HCT116 (cell line): ENCODE measurements around the gene AURKA. TPM values are rescaled to one million over a fixed set of nuclear protein-coding genes. Genes with fewer than 3 reads are reported as not detected.

Experiments
- ATAC-seq: fragments of 200-7000 bp; cut with Tn5 transposase; 2 replicates; pipeline ENCODE4 v1.9.1; 2020; ENCODE audit warnings: mild to moderate bottlenecking, moderate library complexity
- BruUV-seq: library from RNA; stranded (reverse); fragments of 400-500 nt; replicated peaks from 2 replicates; lab custom pipeline; 2021; lab: Mats Ljungman, UMichigan
- CTCF ChIA-PET: fragments of 300-600 bp; sonication (Branson Sonifier 250); formaldehyde crosslinking; loops from one replicate; lab custom pipeline; 2021; ENCODE audit warnings: antibody characterized with exemption; lab: Charles Lee
- POLR2A ChIA-PET: fragments of 300-600, 350-600 bp; sonication (Branson Sonifier 250); formaldehyde crosslinking; loops from one replicate; lab custom pipeline; 2021; ENCODE audit warnings: antibody characterized with exemption; lab: Charles Lee
- RAD21 ChIA-PET, 2 experiments: fragments of 300-600 bp; sonication (Branson Sonifier 250); formaldehyde crosslinking; loops; one replicate each; lab custom pipeline; 2023; ENCODE audit warnings: low total read pairs in 2 of 2; ENCODE audit not compliant: uncharacterized antibody in 2 of 2, unreplicated experiment in 2 of 2, low non-redundant PET in 1 of 2; lab: Charles Lee
- DNase-seq: peaks from one replicate; pipeline ENCODE4 v3.0.0-alpha.2; 2010; ENCODE audit warnings: low read depth, low spot score
- H2AFZ ChIP-seq: fragments of 200-600 bp; shearing (Covaris generic), sonication (generic); 2 replicates; pipeline ENCODE4 v1.6.1; 2017; ENCODE audit warnings: low read depth, mixed run types, mixed read lengths, antibody characterized with exemption, low read length; ENCODE audit not compliant: poor library complexity, severe bottlenecking
- H3K27ac ChIP-seq: 2 replicates; pipeline ENCODE4 v1.5.1; 2012; ENCODE audit warnings: low read depth, low read length
- H3K27me3 ChIP-seq: fragments of 200-600 bp; sonication (generic); 2 replicates; pipeline ENCODE4 v1.6.1; 2016; ENCODE audit warnings: mixed run types, low read length, mixed read lengths; ENCODE audit not compliant: insufficient read depth
- H3K36me3 ChIP-seq, 2 experiments: fragments of 200-500 bp in 1 of 2; fragments of 200-600 bp in 1 of 2; sonication (Bioruptor generic) in 1 of 2; sonication (generic) in 1 of 2; 2 replicates each; pipeline versions ENCODE4 v1.5.1 to v1.6.1; 2014 to 2016; ENCODE audit warnings: low read length in 2 of 2, inconsistent platforms in 1 of 2, mixed read lengths in 1 of 2, mixed run types in 1 of 2; ENCODE audit not compliant: insufficient read depth in 2 of 2, control insufficient read depth in 1 of 2
- H3K4me1 ChIP-seq, 2 experiments: fragments of 200-600 bp in 1 of 2; sonication (generic) in 1 of 2; 2 replicates each; pipeline versions ENCODE4 v1.5.1 to v1.6.1; 2012 to 2017; ENCODE audit warnings: low read length in 2 of 2, inconsistent platforms in 1 of 2, mild to moderate bottlenecking in 1 of 2, mixed read lengths in 1 of 2, mixed run types in 1 of 2, moderate library complexity in 1 of 2; ENCODE audit not compliant: insufficient read depth in 2 of 2, control insufficient read depth in 1 of 2
- H3K4me2 ChIP-seq: fragments of 200-600 bp; sonication (generic); 2 replicates; pipeline ENCODE4 v1.6.1; 2017; ENCODE audit warnings: mixed run types, low read length, mixed read lengths
- H3K4me3 ChIP-seq, 2 experiments: fragments of 200-600 bp in 1 of 2; sonication (generic) in 1 of 2; replicated peaks in 1 of 2; 2 replicates each; pipeline ENCODE4 v1.5.1; 2011 to 2016; ENCODE audit warnings: low read length in 2 of 2, control low read depth in 1 of 2, low read depth in 1 of 2, mild to moderate bottlenecking in 1 of 2, mixed read lengths in 1 of 2, mixed run types in 1 of 2
- H3K79me2 ChIP-seq: fragments of 200-600 bp; sonication (generic); 2 replicates; pipeline ENCODE4 v1.6.1; 2017; ENCODE audit warnings: mild to moderate bottlenecking, mixed run types, low read length, moderate library complexity, mixed read lengths; ENCODE audit not compliant: insufficient read depth
- H3K9ac ChIP-seq: fragments of 200-600 bp; sonication (generic); 2 replicates; pipeline ENCODE4 v1.6.1; 2016; ENCODE audit warnings: low read length, mixed read lengths
- H3K9me2 ChIP-seq: fragments of 200-600 bp; sonication (generic), shearing (Covaris generic); 2 replicates; pipeline ENCODE4 v1.6.1; 2017; ENCODE audit warnings: mixed run types, mild to moderate bottlenecking, moderate library complexity; ENCODE audit not compliant: insufficient read depth
- H3K9me3 ChIP-seq, 2 experiments: fragments of 200-500 bp in 1 of 2; fragments of 200-600 bp in 1 of 2; sonication (Bioruptor generic) in 1 of 2; sonication (generic) in 1 of 2; 2 replicates each; pipeline ENCODE4 v1.6.1; 2014 to 2017; ENCODE audit warnings: low read length in 2 of 2, mixed read lengths in 2 of 2, inconsistent platforms in 1 of 2, low read depth in 1 of 2, mild to moderate bottlenecking in 1 of 2, mixed run types in 1 of 2, moderate library complexity in 1 of 2; ENCODE audit not compliant: control insufficient read depth in 1 of 2, insufficient read depth in 1 of 2
- H4K20me1 ChIP-seq: fragments of 200-600 bp; sonication (generic), shearing (Covaris generic); 2 replicates; pipeline ENCODE4 v1.6.1; 2017; ENCODE audit warnings: mixed run types, mild to moderate bottlenecking, moderate library complexity; ENCODE audit not compliant: insufficient read depth
- ATF3 ChIP-seq: IDR thresholded peaks from 2 replicates; pipeline ENCODE4 v1.6.1; 2012
- CBX3 ChIP-seq: IDR thresholded peaks from 2 replicates; pipeline ENCODE4 v1.6.1; 2012; ENCODE audit warnings: low read depth
- CEBPB ChIP-seq: IDR thresholded peaks from 2 replicates; pipeline ENCODE4 v1.6.1; 2012; ENCODE audit warnings: low read depth
- EGR1 ChIP-seq: IDR thresholded peaks from 2 replicates; pipeline ENCODE4 v1.6.1; 2012; ENCODE audit warnings: low read depth
- EZH2 ChIP-seq: fragments of 200-600 bp; sonication (generic); IDR thresholded peaks from 2 replicates; pipeline ENCODE4 v1.6.1; 2017; ENCODE audit warnings: antibody characterized with exemption, mixed run types
- EZH2phosphoT487 ChIP-seq: fragments of 200-600 bp; IDR thresholded peaks from 2 replicates; pipeline ENCODE4 v1.6.1; 2018; ENCODE audit warnings: antibody characterized with exemption, borderline replicate concordance
- FOSL1 ChIP-seq: IDR thresholded peaks from 2 replicates; pipeline ENCODE4 v1.6.1; 2012; ENCODE audit warnings: low read depth
- JUND ChIP-seq: IDR thresholded peaks from 2 replicates; pipeline ENCODE4 v1.6.1; 2012
- POLR2A ChIP-seq: IDR thresholded peaks from 2 replicates; pipeline ENCODE4 v1.7.0; 2011; ENCODE audit warnings: borderline replicate concordance; ENCODE audit not compliant: insufficient read depth, insufficient read length; ENCODE audit errors: extremely low read depth
- POLR2AphosphoS5 ChIP-seq: IDR thresholded peaks from 2 replicates; pipeline ENCODE4 v1.6.1; 2011; ENCODE audit warnings: mild to moderate bottlenecking, low read depth, low read length, moderate library complexity
- RAD21 ChIP-seq: IDR thresholded peaks from 2 replicates; pipeline ENCODE4 v1.6.1; 2012; ENCODE audit warnings: low read depth, mild to moderate bottlenecking
- SIN3A ChIP-seq: IDR thresholded peaks from 2 replicates; pipeline ENCODE4 v1.6.1; 2012; ENCODE audit warnings: low read depth
- SP1 ChIP-seq: IDR thresholded peaks from 2 replicates; pipeline ENCODE4 v1.6.1; 2012; ENCODE audit warnings: low read depth
- SRF ChIP-seq: IDR thresholded peaks from 2 replicates; pipeline ENCODE4 v1.6.1; 2012; ENCODE audit warnings: low read depth
- YY1 ChIP-seq: IDR thresholded peaks from 2 replicates; pipeline ENCODE4 v1.6.1; 2011; ENCODE audit warnings: low read length, low read depth, moderate library complexity, mild to moderate bottlenecking; ENCODE audit not compliant: insufficient replicate concordance; ENCODE audit errors: extremely low read depth
- ZFX ChIP-seq: fragments of 450-650 bp; IDR thresholded peaks from 2 replicates; pipeline ENCODE4 v1.6.1; 2017
- ZNF274 ChIP-seq: fragments of 200-500 bp; sonication (Bioruptor generic); IDR thresholded peaks from 2 replicates; pipeline ENCODE4 v1.6.1; 2014; ENCODE audit warnings: mild to moderate bottlenecking, low read depth, low read length, inconsistent platforms
- intact Hi-C: fragments of 100-400 bp; cut with micrococcal nuclease; formaldehyde crosslinking; loops from 2 replicates; pipeline ENCODE4 v1.10.0; 2022
- total RNA-seq: library from RNA; stranded (reverse); gene quantifications from one replicate; pipeline ENCODE4 v1.2.1, GENCODE V29; 2021; ENCODE audit not compliant: unreplicated experiment
- TF ChIP-seq, protein P1 (sequence below), 3 experiments: fragments of 200-600 bp in 1 of 3; sonication (generic) in 1 of 3; IDR thresholded peaks in 2 of 3; conservative IDR thresholded peaks in 1 of 3; 2 replicates each; pipeline ENCODE4 v1.5.1; 2012 to 2017; ENCODE audit warnings: low read depth in 2 of 3, low read length in 2 of 3, antibody characterized with exemption in 1 of 3, borderline replicate concordance in 1 of 3, control low read depth in 1 of 3, mild to moderate bottlenecking in 1 of 3, mixed read lengths in 1 of 3, mixed run types in 1 of 3, moderate library complexity in 1 of 3; ENCODE audit not compliant: insufficient read depth in 1 of 3
- TF ChIP-seq, protein P2 (sequence below): IDR thresholded peaks from 2 replicates; pipeline ENCODE4 v1.6.1; 2012; ENCODE audit warnings: low read depth
- TF ChIP-seq, protein P3 (sequence below): IDR thresholded peaks from 2 replicates; pipeline ENCODE4 v1.6.1; 2012

Gene AURKA
- total RNA-seq, 1 experiment from 2014 or later, result 80.1 TPM

DNA sequence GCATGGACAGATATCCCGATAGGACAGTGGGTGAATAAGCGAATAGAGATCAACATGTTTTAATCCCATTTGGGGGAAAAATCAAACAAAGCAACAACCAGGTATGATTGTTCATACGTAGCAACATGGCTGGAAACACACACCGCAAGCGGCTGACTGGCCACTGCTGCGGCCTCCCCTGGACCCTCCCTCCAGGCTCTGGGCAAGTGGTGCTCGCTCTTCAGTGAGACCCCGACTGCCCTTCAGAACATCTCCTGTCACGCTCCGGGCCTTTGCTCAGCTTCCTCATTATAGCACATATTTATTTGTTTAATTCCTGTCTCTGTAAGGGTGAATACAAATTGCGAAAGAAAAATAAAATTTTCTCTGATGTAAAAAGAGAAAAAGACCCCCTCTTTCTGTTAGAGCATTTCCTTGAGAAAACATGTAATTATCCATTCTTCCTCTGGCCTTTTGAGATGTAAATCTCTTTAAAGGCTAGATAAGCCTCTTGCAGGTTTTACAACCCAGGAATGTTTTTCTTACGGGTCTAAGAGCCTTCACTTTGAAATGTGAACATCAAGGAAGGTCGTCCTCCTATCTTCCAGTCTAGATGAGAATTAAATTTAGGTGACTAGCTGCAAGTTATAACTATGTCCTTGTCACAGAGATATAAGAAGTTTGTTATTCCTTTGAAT is 44.2 kb downstream of the AURKA start:
- Histone ChIP-seq H2AFZ (no peak overlapping the region), H3K36me3 (no peaks in the 10 kb centered on the region), H3K79me2 (no peaks in the 10 kb centered on the region), H4K20me1 (no peaks in the 10 kb centered on the region), H3K9ac (no peak overlapping the region)
- RAD21 ChIA-PET, result no interaction called here
- ATAC-seq, result no peak
- TF ChIP-seq RAD21 (no peak), ZFX (no peak), ZNF274 (no peak), EZH2phosphoT487 (no peak), SP1 (no peak), POLR2A (no peak), ATF3 (no peak), SRF (no peak), YY1 (no peak), CBX3 (no peak), CEBPB (no peak), SIN3A (no peak), FOSL1 (no peak), POLR2AphosphoS5 (no peak), JUND (no peak), EZH2 (no peak), EGR1 (no peak)
- TF ChIP-seq, protein P1, sequence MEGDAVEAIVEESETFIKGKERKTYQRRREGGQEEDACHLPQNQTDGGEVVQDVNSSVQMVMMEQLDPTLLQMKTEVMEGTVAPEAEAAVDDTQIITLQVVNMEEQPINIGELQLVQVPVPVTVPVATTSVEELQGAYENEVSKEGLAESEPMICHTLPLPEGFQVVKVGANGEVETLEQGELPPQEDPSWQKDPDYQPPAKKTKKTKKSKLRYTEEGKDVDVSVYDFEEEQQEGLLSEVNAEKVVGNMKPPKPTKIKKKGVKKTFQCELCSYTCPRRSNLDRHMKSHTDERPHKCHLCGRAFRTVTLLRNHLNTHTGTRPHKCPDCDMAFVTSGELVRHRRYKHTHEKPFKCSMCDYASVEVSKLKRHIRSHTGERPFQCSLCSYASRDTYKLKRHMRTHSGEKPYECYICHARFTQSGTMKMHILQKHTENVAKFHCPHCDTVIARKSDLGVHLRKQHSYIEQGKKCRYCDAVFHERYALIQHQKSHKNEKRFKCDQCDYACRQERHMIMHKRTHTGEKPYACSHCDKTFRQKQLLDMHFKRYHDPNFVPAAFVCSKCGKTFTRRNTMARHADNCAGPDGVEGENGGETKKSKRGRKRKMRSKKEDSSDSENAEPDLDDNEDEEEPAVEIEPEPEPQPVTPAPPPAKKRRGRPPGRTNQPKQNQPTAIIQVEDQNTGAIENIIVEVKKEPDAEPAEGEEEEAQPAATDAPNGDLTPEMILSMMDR (IDR thresholded peaks at IDR 0.05 in 2 of 3, conservative IDR thresholded peaks at IDR 0.05 in 1 of 3; ENCODE audit: borderline replicate concordance in 1 of 3, insufficient read depth in 1 of 3, low read depth in 2 of 3, low read length in 2 of 3), result no peak
- TF ChIP-seq, protein P2, sequence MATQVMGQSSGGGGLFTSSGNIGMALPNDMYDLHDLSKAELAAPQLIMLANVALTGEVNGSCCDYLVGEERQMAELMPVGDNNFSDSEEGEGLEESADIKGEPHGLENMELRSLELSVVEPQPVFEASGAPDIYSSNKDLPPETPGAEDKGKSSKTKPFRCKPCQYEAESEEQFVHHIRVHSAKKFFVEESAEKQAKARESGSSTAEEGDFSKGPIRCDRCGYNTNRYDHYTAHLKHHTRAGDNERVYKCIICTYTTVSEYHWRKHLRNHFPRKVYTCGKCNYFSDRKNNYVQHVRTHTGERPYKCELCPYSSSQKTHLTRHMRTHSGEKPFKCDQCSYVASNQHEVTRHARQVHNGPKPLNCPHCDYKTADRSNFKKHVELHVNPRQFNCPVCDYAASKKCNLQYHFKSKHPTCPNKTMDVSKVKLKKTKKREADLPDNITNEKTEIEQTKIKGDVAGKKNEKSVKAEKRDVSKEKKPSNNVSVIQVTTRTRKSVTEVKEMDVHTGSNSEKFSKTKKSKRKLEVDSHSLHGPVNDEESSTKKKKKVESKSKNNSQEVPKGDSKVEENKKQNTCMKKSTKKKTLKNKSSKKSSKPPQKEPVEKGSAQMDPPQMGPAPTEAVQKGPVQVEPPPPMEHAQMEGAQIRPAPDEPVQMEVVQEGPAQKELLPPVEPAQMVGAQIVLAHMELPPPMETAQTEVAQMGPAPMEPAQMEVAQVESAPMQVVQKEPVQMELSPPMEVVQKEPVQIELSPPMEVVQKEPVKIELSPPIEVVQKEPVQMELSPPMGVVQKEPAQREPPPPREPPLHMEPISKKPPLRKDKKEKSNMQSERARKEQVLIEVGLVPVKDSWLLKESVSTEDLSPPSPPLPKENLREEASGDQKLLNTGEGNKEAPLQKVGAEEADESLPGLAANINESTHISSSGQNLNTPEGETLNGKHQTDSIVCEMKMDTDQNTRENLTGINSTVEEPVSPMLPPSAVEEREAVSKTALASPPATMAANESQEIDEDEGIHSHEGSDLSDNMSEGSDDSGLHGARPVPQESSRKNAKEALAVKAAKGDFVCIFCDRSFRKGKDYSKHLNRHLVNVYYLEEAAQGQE, result no peak
- TF ChIP-seq, protein P3, sequence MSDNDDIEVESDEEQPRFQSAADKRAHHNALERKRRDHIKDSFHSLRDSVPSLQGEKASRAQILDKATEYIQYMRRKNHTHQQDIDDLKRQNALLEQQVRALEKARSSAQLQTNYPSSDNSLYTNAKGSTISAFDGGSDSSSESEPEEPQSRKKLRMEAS, result no peak
- TF ChIP-seq, all 23 proteins: peak for 0
- intact Hi-C loops, result no loop called here
- Histone ChIP-seq H3K4me3 (no peak overlapping the region), H3K27me3 (peaks cover 4% of the 10 kb centered on the region; the same call in 1 of the 2 replicates), H3K4me1 (no peaks in the 10 kb centered on the region), H3K9me3 (no peaks in the 10 kb centered on the region), H3K27ac (no peak overlapping the region), H3K9me2 (no peaks in the 10 kb centered on the region), H3K4me2 (no peak overlapping the region)
- no peak for DNase-seq
- ChIA-PET POLR2A (no interaction called here), CTCF (no interaction called here)
- BruUV-seq, result no TSS peak
